ENCODE data around the gene NUP98. TPM values are rescaled to one million over a fixed set of nuclear protein-coding genes. Genes with fewer than 3 reads are reported as not detected.
"Not testable (repeated sequence)": the region's sequence is repeated elsewhere in the genome, so short reads cannot be mapped to it uniquely, and the experiment has no call there.

Gene NUP98
- total and polyA plus RNA-seq, 10 of the 15 experiments (the other 5 are each of a cell fraction or from before 2014, with no cell fraction given): 21.7 to 108 (median 78.9) TPM

DNA sequence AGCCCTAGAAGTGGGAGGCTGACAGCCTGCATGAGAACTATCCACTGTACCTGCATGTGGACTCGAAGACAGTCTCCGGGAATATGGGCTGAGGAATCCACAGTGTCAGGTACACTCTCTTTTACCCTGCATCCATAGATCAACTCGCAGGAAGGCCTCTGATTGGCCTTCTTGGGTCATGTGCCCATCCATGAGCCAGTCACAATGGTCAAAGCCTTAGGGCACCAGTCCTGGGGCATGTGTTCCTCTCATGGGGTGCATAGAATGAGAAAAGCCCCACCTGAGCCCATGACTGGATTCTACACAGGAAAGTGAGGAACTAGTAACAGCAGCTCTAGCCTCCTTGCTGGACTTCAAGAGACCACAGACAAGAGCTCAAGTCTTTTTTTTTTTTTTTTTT, 141.8 kb downstream of the NUP98 start:
- RAD21 ChIA-PET (ENCODE audit: unreplicated experiment): no interaction called here
- POLR2A ChIA-PET: interaction anchor here (0.6 kb wide), 1 partner anchor 146 kb away, joined by 4 read pairs; no protein-coding TSS in a partner anchor

DNA sequence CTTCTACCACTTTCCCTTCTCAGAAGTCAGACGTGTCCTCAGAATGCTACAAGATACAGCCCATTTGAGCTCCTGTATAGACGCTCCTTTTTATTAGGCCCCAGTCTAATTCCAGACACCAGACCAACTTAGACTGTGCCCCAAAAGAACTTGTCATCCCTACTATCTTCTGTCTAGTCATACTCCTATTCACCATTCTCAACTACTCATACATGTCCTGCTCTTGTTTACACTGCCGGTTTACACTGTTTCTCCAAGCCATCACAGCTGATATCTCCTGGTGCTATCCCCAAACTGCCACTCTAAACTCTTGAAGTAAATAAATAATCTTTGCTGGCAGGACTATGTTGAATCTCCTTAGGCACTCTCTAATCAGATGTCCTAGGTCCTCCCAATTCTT, 144.8 kb downstream of the NUP98 start:
- FAIRE-seq; CTCF ChIA-PET; H4K20me1 ChIP-seq (ENCODE audit: control insufficient read depth, insufficient read depth); BruUV-seq (replicated peaks); H3K4me3 ChIP-seq; in situ Hi-C loops (cut with MboI); SMC1A ChIA-PET (ENCODE audit: uncharacterized antibody, unreplicated experiment); DNase-seq (ENCODE audit: low read depth, low spot score); ATAC-seq; RAD21 ChIA-PET (ENCODE audit: unreplicated experiment); intact Hi-C loops (cut with micrococcal nuclease; ENCODE audit: unreplicated experiment); H3K79me2 ChIP-seq (ENCODE audit: control insufficient read depth, insufficient read depth, low read length); H3K36me3 ChIP-seq (ENCODE audit: control insufficient read depth in 2 of 2, insufficient read depth in 2 of 2, low read length in 1 of 2); H3K9ac ChIP-seq (ENCODE audit: control insufficient read depth, insufficient read depth, low read length); H3K4me2 ChIP-seq (ENCODE audit: control insufficient read depth, insufficient read depth); H3K4me1 ChIP-seq (ENCODE audit: control insufficient read depth, insufficient read depth, low read length); H2AFZ ChIP-seq (ENCODE audit: control insufficient read depth, low read depth, low read length); POLR2A ChIA-PET; H3K9me3 ChIP-seq (replicated peaks; ENCODE audit: control insufficient read depth, insufficient read depth, low read length); H3K27me3 ChIP-seq (replicated peaks in 1 of 2; ENCODE audit: control insufficient read depth in 2 of 2, insufficient read depth in 2 of 2, low read length in 1 of 2); H3K27ac ChIP-seq (ENCODE audit: control insufficient read depth, insufficient read depth): not testable (repeated sequence)
- 72% methylated on average over 2 of the region's 3 CpGs for WGBS (ENCODE audit: insufficient coverage, insufficient replicate concordance, low lambda C conversion rate, missing lambda C conversion rate)

More for the DNA sequence above, 141.8 kb downstream of the NUP98 start:
- CTCF ChIA-PET: no interaction called here
- DNase-seq (ENCODE audit: low read depth, low spot score): no peak
- no peak overlapping the region for H3K4me2 ChIP-seq (ENCODE audit: control insufficient read depth, insufficient read depth)
- no peaks in the 10 kb centered on the region for H3K27me3 ChIP-seq (replicated peaks in 1 of 2; ENCODE audit: control insufficient read depth in 2 of 2, insufficient read depth in 2 of 2, low read length in 1 of 2)
- SMC1A ChIA-PET (ENCODE audit: uncharacterized antibody, unreplicated experiment): interaction anchor here (0.6 kb wide), 1 partner anchor 427 kb away, joined by 3 read pairs; no protein-coding TSS in a partner anchor
- H3K9me3 ChIP-seq (replicated peaks; ENCODE audit: control insufficient read depth, insufficient read depth, low read length): no peaks in the 10 kb centered on the region
- TF ChIP-seq NFYB (IDR thresholded peaks at IDR 0.05; ENCODE audit: insufficient read depth, low read depth, low read length) (peak; percentile 44; the same call in 1 of the 2 replicates), RFX5 (IDR thresholded peaks at IDR 0.05; ENCODE audit: low read depth, low read length) (no peak)
- TF ChIP-seq, protein P1, sequence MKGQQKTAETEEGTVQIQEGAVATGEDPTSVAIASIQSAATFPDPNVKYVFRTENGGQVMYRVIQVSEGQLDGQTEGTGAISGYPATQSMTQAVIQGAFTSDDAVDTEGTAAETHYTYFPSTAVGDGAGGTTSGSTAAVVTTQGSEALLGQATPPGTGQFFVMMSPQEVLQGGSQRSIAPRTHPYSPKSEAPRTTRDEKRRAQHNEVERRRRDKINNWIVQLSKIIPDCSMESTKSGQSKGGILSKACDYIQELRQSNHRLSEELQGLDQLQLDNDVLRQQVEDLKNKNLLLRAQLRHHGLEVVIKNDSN (IDR thresholded peaks at IDR 0.05; ENCODE audit: borderline replicate concordance, extremely low read length, insufficient read depth, low read depth, low read length): peak; percentile 68
- no peak for FAIRE-seq
- WGBS (ENCODE audit: insufficient coverage, insufficient replicate concordance, low lambda C conversion rate, missing lambda C conversion rate): 45% methylated on average over 3 of the region's 3 CpGs
- H3K27ac ChIP-seq (ENCODE audit: control insufficient read depth, insufficient read depth): no peak overlapping the region
- H3K4me3 ChIP-seq: no peak overlapping the region
- H4K20me1 ChIP-seq (ENCODE audit: control insufficient read depth, insufficient read depth): no peaks in the 10 kb centered on the region
- peak; percentile 40; the same call in 1 of the 3 replicates for ATAC-seq
- in situ Hi-C loops (cut with MboI): no loop called here
- H3K9ac ChIP-seq (ENCODE audit: control insufficient read depth, insufficient read depth, low read length): no peak overlapping the region
- no peaks in the 10 kb centered on the region for H3K79me2 ChIP-seq (ENCODE audit: control insufficient read depth, insufficient read depth, low read length)
- H3K4me1 ChIP-seq (ENCODE audit: control insufficient read depth, insufficient read depth, low read length): no peaks in the 10 kb centered on the region
- intact Hi-C loops (cut with micrococcal nuclease; ENCODE audit: unreplicated experiment): no loop called here
- no peak overlapping the region for H2AFZ ChIP-seq (ENCODE audit: control insufficient read depth, low read depth, low read length)
- no TSS peak for BruUV-seq (replicated peaks)
- no peaks in the 10 kb centered on the region for H3K36me3 ChIP-seq (ENCODE audit: control insufficient read depth in 2 of 2, insufficient read depth in 2 of 2, low read length in 1 of 2)

DNA sequence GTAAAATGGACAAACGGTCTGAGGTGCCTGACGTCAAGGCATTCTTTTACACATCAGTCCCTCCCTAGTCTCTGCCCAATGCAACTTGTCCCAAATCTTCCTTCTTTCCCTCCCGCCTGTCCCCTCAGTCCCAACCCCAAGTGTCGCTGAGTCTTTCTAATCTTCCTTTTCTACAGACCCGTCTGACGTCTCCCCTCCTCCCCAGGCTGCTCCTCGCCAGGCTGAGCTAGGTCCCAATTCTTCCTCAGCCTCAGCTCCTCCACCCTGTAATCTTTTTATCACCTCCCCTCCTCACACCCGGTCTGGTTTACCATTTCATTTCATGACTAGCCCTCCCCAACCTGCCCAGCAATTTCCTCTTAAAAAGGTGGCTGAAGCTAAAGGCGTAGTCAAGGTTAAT, 148.0 kb downstream of the NUP98 start:
- H3K27me3 ChIP-seq (replicated peaks in 1 of 2; ENCODE audit: control insufficient read depth in 2 of 2, insufficient read depth in 2 of 2, low read length in 1 of 2); H3K27ac ChIP-seq (ENCODE audit: control insufficient read depth, insufficient read depth); H3K79me2 ChIP-seq (ENCODE audit: control insufficient read depth, insufficient read depth, low read length); H3K9ac ChIP-seq (ENCODE audit: control insufficient read depth, insufficient read depth, low read length); FAIRE-seq; H3K4me2 ChIP-seq (ENCODE audit: control insufficient read depth, insufficient read depth); H3K9me3 ChIP-seq (replicated peaks; ENCODE audit: control insufficient read depth, insufficient read depth, low read length); ATAC-seq; H3K4me1 ChIP-seq (ENCODE audit: control insufficient read depth, insufficient read depth, low read length); H3K36me3 ChIP-seq (ENCODE audit: control insufficient read depth in 2 of 2, insufficient read depth in 2 of 2, low read length in 1 of 2); intact Hi-C loops (cut with micrococcal nuclease; ENCODE audit: unreplicated experiment); SMC1A ChIA-PET (ENCODE audit: uncharacterized antibody, unreplicated experiment); POLR2A ChIA-PET; H3K4me3 ChIP-seq; DNase-seq (ENCODE audit: low read depth, low spot score); RAD21 ChIA-PET (ENCODE audit: unreplicated experiment); H2AFZ ChIP-seq (ENCODE audit: control insufficient read depth, low read depth, low read length); BruUV-seq (replicated peaks); in situ Hi-C loops (cut with MboI); H4K20me1 ChIP-seq (ENCODE audit: control insufficient read depth, insufficient read depth); CTCF ChIA-PET: not testable (repeated sequence)
- WGBS (ENCODE audit: insufficient coverage, insufficient replicate concordance, low lambda C conversion rate, missing lambda C conversion rate): 39% methylated on average over 4 of the region's 9 CpGs

Measured in GM12878 (cell line).